ENCODE data around the gene RNF144B.
"Not testable (repeated sequence)": the region's sequence is repeated elsewhere in the genome, so short reads cannot be mapped to it uniquely, and the experiment has no call there.

Gene RNF144B

GRCh38 chr6:18451756-18452155 is 64.6 kb downstream of the RNF144B start:
- TF ChIP-seq CTCF (IDR thresholded peaks at IDR 0.05; ENCODE audit: borderline replicate concordance, insufficient read depth, low read depth, low read length), result no peak
- no peak overlapping the region for H3K4me3 ChIP-seq (ENCODE audit: low read depth, low read length)

- no peak overlapping the region for H3K4me3 ChIP-seq (ENCODE audit: low read depth, low read length)
- no peak for TF ChIP-seq CTCF (IDR thresholded peaks at IDR 0.05; ENCODE audit: borderline replicate concordance, insufficient read depth, low read depth, low read length)
Observed at GRCh38 chr6:18454446-18454845, 67.3 kb downstream of the RNF144B start.

GRCh38 chr6:18457065-18457737 is 70.1 kb downstream of the RNF144B start:
- TF ChIP-seq CTCF (IDR thresholded peaks at IDR 0.05; ENCODE audit: borderline replicate concordance, insufficient read depth, low read depth, low read length), result no peak
- no peak overlapping the region for H3K4me3 ChIP-seq (ENCODE audit: low read depth, low read length)

GRCh38 chr6:18458086-18458485 is 70.9 kb downstream of the RNF144B start:
- not testable (repeated sequence) for H3K4me3 ChIP-seq (ENCODE audit: low read depth, low read length)

- TF ChIP-seq CTCF (IDR thresholded peaks at IDR 0.05; ENCODE audit: borderline replicate concordance, insufficient read depth, low read depth, low read length), result no peak
- no peak overlapping the region for H3K4me3 ChIP-seq (ENCODE audit: low read depth, low read length)
Observed at GRCh38 chr6:18463429-18463828, 76.3 kb downstream of the RNF144B start.

- TF ChIP-seq CTCF (IDR thresholded peaks at IDR 0.05; ENCODE audit: borderline replicate concordance, insufficient read depth, low read depth, low read length), result no peak
- H3K4me3 ChIP-seq (ENCODE audit: low read depth, low read length), result no peak overlapping the region
Observed at GRCh38 chr6:18464176-18464575, 77.0 kb downstream of the RNF144B start.

- H3K4me3 ChIP-seq (ENCODE audit: low read depth, low read length), result no peak overlapping the region
Observed at GRCh38 chr6:18465410-18466154, 78.4 kb downstream of the RNF144B start.

More at GRCh38 chr6:18465410-18466154, 78.4 kb downstream of the RNF144B start:
- no peak for TF ChIP-seq CTCF (IDR thresholded peaks at IDR 0.05; ENCODE audit: borderline replicate concordance, insufficient read depth, low read depth, low read length)
